ENCODE results near the gene ME1. TPM values are rescaled to one million over a fixed set of nuclear protein-coding genes. Genes with fewer than 3 reads are reported as not detected.

Gene ME1
- total RNA-seq, 1 experiment from 2014 or later: 40.5 TPM

DNA sequence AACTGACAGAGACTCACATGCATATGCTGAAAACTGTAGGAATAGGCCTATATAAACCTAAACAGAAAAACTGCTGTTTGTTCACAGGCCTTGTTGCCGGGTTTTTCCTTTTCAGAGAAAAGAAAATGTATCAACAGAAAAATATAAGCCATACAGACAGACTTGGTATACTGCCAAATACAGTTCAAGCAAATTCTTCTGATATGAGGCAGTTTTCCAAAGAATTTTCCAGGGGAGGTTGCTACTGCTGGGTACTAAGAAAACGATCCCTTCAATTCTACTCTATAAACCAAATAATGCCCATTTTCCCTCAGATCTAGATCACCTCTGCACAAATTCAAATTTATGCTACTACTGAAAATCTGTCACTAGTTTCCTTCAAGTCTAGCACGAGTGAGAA, 59.4 kb downstream of the ME1 start (continued):
- TF ChIP-seq, protein P1, sequence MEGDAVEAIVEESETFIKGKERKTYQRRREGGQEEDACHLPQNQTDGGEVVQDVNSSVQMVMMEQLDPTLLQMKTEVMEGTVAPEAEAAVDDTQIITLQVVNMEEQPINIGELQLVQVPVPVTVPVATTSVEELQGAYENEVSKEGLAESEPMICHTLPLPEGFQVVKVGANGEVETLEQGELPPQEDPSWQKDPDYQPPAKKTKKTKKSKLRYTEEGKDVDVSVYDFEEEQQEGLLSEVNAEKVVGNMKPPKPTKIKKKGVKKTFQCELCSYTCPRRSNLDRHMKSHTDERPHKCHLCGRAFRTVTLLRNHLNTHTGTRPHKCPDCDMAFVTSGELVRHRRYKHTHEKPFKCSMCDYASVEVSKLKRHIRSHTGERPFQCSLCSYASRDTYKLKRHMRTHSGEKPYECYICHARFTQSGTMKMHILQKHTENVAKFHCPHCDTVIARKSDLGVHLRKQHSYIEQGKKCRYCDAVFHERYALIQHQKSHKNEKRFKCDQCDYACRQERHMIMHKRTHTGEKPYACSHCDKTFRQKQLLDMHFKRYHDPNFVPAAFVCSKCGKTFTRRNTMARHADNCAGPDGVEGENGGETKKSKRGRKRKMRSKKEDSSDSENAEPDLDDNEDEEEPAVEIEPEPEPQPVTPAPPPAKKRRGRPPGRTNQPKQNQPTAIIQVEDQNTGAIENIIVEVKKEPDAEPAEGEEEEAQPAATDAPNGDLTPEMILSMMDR (IDR thresholded peaks at IDR 0.05 in 2 of 3, conservative IDR thresholded peaks at IDR 0.05 in 1 of 3; ENCODE audit: borderline replicate concordance in 1 of 3, insufficient read depth in 1 of 3, low read depth in 2 of 3, low read length in 2 of 3): no peak
- TF ChIP-seq SIN3A (IDR thresholded peaks at IDR 0.05; ENCODE audit: low read depth) (no peak), RAD21 (IDR thresholded peaks at IDR 0.05; ENCODE audit: low read depth) (no peak), EZH2 (IDR thresholded peaks at IDR 0.05) (no peak), ZNF274 (IDR thresholded peaks at IDR 0.05; ENCODE audit: low read depth, low read length) (no peak)

DNA sequence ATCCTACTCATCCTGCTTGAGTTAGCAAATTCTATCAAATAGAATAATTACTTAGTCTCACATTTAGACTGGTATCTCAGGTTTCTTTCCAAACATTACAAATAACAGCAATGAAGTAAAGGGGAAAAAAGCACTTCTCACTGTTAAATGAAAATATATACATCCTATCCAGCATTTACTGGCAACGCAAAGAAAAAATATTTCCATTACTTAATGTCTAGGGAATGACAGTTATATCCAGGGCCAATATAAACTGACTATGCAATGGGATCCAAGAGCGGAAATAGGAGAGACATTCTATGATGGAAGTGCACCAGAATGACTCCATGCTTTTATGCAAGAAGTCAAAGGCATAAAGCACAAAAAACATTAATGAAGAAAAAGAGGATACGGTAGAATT, 60.3 kb downstream of the ME1 start:
- no peak overlapping the region for H3K9ac ChIP-seq (ENCODE audit: low read length)
- no peaks in the 10 kb centered on the region for H3K27me3 ChIP-seq (ENCODE audit: insufficient read depth, low read length)

More for the DNA sequence above, 60.3 kb downstream of the ME1 start:
- H3K9me3 ChIP-seq (ENCODE audit: control insufficient read depth in 1 of 2, insufficient read depth in 1 of 2, low read depth in 1 of 2, low read length in 2 of 2): no peaks in the 10 kb centered on the region
- no peak overlapping the region for H3K27ac ChIP-seq (ENCODE audit: low read depth, low read length)
- H3K9me2 ChIP-seq (ENCODE audit: insufficient read depth): 0 out of 2 replicates have a peak, but pooled peaks cover 3% of the 10 kb centered on the region
- ChIA-PET RAD21 (ENCODE audit: low non-redundant PET in 1 of 2, low total read pairs in 2 of 2, uncharacterized antibody in 2 of 2, unreplicated experiment in 2 of 2) (no interaction called here), POLR2A (no interaction called here), CTCF (no interaction called here)
- no peak overlapping the region for H3K4me3 ChIP-seq (replicated peaks in 1 of 2; ENCODE audit: low read depth in 1 of 2, low read length in 2 of 2)
- peaks cover 3% of the 10 kb centered on the region; the same call in 1 of the 2 replicates for H3K79me2 ChIP-seq (ENCODE audit: insufficient read depth, low read length)
- no peak overlapping the region for H2AFZ ChIP-seq (ENCODE audit: low read depth, low read length, poor library complexity, severe bottlenecking)
- intact Hi-C loops (cut with micrococcal nuclease): no loop called here
- TF ChIP-seq SP1 (IDR thresholded peaks at IDR 0.05; ENCODE audit: low read depth) (no peak), SIN3A (IDR thresholded peaks at IDR 0.05; ENCODE audit: low read depth) (no peak), JUND (IDR thresholded peaks at IDR 0.05) (no peak), SRF (IDR thresholded peaks at IDR 0.05; ENCODE audit: low read depth) (no peak), YY1 (IDR thresholded peaks at IDR 0.05; ENCODE audit: extremely low read depth, insufficient replicate concordance, low read depth, low read length) (no peak), POLR2A (IDR thresholded peaks at IDR 0.05; ENCODE audit: borderline replicate concordance, extremely low read depth, insufficient read depth, insufficient read length) (no peak), ZNF274 (IDR thresholded peaks at IDR 0.05; ENCODE audit: low read depth, low read length) (no peak)
- TF ChIP-seq, protein P1 (IDR thresholded peaks at IDR 0.05 in 2 of 3, conservative IDR thresholded peaks at IDR 0.05 in 1 of 3; ENCODE audit: borderline replicate concordance in 1 of 3, insufficient read depth in 1 of 3, low read depth in 2 of 3, low read length in 2 of 3): no peak
- H3K36me3 ChIP-seq (ENCODE audit: control insufficient read depth in 1 of 2, insufficient read depth in 2 of 2, low read length in 2 of 2): no peaks in the 10 kb centered on the region
- H4K20me1 ChIP-seq (ENCODE audit: insufficient read depth): no peaks in the 10 kb centered on the region; the same call in 1 of the 2 replicates
- no peak for DNase-seq (ENCODE audit: low read depth, low spot score)
- no peak for ATAC-seq
- no TSS peak for BruUV-seq (replicated peaks)
- H3K4me2 ChIP-seq (ENCODE audit: low read length): no peak overlapping the region
- H3K4me1 ChIP-seq (ENCODE audit: control insufficient read depth in 1 of 2, insufficient read depth in 2 of 2, low read length in 2 of 2): no peaks in the 10 kb centered on the region
